Type B pancreatic cell (in vitro differentiated cells): ENCODE measurements around the gene NOXA1. TPM values are rescaled to one million over a fixed set of nuclear protein-coding genes. Genes with fewer than 3 reads are reported as not detected.
"Not testable (repeated sequence)": the region's sequence is repeated elsewhere in the genome, so short reads cannot be mapped to it uniquely, and the experiment has no call there.

Source experiments
- DNase-seq: peaks from one replicate; pipeline ENCODE4 v3.0.0; 2021; ENCODE audit warnings: mixed read lengths; ENCODE audit not compliant: unreplicated experiment; ENCODE audit errors: extremely low spot score
- H3K27ac Mint-ChIP-seq: 2 replicates; pipeline ENCODE4 v1.8.0; 2021; ENCODE audit warnings: mild to moderate bottlenecking, mixed read lengths
- H3K27me3 Mint-ChIP-seq: 2 replicates; pipeline ENCODE4 v1.8.0; 2021; ENCODE audit warnings: mixed read lengths
- H3K36me3 Mint-ChIP-seq: 2 replicates; pipeline ENCODE4 v1.8.0; 2021; ENCODE audit warnings: mixed read lengths
- H3K4me1 Mint-ChIP-seq: one replicate; pipeline ENCODE4 v1.8.0; 2021; ENCODE audit warnings: mixed read lengths; ENCODE audit not compliant: unreplicated experiment
- H3K4me3 Mint-ChIP-seq: 2 replicates; pipeline ENCODE4 v1.8.0; 2021; ENCODE audit warnings: mild to moderate bottlenecking, mixed read lengths
- H3K9me3 Mint-ChIP-seq: 2 replicates; pipeline ENCODE4 v1.8.0; 2021; ENCODE audit warnings: mixed read lengths
- total RNA-seq: library from RNA; stranded (reverse); gene quantifications from 2 replicates; pipeline ENCODE4 v1.2.1, GENCODE V29; 2021; ENCODE audit warnings: low replicate concordance
- TF ChIP-seq, protein P1 (sequence below): fragments of 200-600 bp; sonication (generic); conservative IDR thresholded peaks from 2 replicates; pipeline ENCODE4 v1.5.0; 2021; ENCODE audit warnings: antibody characterized with exemption, mild to moderate bottlenecking

The NOXA1 gene
- total RNA-seq, 1 donor from 2014 or later = 6.4 TPM

DNA sequence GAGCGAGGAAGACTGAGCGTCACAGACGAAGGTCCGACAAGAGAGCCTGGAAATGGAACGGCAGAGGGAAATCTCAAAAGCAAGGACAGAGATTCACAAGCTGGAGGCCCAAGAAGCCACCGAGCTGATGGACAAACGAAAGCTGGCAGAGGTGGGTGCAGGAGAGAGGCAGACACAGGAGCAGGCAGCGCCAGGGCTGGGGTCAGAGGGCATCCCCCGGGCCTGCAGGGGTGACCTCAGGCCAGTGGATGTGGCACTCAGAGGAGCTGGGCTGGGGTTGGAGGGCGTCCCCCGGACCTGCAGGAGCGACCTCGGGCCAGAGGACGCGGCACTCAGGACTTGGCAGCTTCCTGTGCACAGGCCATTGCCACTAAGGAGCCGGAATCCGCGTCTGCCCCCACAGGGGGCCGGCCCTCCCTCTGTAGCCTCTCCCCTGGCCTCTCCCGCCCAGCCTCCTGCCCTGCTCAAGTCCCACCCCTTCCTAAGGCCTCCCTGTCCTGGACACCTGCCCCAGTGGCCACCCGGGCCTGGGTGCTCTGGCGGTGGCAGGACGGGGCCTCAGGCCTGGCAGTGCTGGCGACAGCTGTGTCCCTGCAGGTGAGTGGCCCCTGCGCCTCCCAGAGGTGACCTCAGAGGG, 40.6 kb upstream of the NOXA1 start:
- TF ChIP-seq, protein P1, sequence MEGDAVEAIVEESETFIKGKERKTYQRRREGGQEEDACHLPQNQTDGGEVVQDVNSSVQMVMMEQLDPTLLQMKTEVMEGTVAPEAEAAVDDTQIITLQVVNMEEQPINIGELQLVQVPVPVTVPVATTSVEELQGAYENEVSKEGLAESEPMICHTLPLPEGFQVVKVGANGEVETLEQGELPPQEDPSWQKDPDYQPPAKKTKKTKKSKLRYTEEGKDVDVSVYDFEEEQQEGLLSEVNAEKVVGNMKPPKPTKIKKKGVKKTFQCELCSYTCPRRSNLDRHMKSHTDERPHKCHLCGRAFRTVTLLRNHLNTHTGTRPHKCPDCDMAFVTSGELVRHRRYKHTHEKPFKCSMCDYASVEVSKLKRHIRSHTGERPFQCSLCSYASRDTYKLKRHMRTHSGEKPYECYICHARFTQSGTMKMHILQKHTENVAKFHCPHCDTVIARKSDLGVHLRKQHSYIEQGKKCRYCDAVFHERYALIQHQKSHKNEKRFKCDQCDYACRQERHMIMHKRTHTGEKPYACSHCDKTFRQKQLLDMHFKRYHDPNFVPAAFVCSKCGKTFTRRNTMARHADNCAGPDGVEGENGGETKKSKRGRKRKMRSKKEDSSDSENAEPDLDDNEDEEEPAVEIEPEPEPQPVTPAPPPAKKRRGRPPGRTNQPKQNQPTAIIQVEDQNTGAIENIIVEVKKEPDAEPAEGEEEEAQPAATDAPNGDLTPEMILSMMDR = no peak
- Mint-ChIP-seq H3K4me1 (no peaks in the 10 kb centered on the region), H3K27me3 (no peaks in the 10 kb centered on the region), H3K4me3 (no peak overlapping the region), H3K27ac (no peak overlapping the region), H3K36me3 (no peaks in the 10 kb centered on the region), H3K9me3 (no peaks in the 10 kb centered on the region)
- DNase-seq = no peak

GRCh38 chr9:137383081-137383783, 40.0 kb upstream of the NOXA1 start:
- no peaks in the 10 kb centered on the region for H3K9me3 Mint-ChIP-seq
- no peaks in the 10 kb centered on the region for H3K27me3 Mint-ChIP-seq
- no peaks in the 10 kb centered on the region for H3K4me1 Mint-ChIP-seq
- TF ChIP-seq, protein P1 = no peak
- no peak overlapping the region for H3K4me3 Mint-ChIP-seq
- H3K27ac Mint-ChIP-seq = no peak overlapping the region
- H3K36me3 Mint-ChIP-seq = no peaks in the 10 kb centered on the region
- no peak for DNase-seq

DNA sequence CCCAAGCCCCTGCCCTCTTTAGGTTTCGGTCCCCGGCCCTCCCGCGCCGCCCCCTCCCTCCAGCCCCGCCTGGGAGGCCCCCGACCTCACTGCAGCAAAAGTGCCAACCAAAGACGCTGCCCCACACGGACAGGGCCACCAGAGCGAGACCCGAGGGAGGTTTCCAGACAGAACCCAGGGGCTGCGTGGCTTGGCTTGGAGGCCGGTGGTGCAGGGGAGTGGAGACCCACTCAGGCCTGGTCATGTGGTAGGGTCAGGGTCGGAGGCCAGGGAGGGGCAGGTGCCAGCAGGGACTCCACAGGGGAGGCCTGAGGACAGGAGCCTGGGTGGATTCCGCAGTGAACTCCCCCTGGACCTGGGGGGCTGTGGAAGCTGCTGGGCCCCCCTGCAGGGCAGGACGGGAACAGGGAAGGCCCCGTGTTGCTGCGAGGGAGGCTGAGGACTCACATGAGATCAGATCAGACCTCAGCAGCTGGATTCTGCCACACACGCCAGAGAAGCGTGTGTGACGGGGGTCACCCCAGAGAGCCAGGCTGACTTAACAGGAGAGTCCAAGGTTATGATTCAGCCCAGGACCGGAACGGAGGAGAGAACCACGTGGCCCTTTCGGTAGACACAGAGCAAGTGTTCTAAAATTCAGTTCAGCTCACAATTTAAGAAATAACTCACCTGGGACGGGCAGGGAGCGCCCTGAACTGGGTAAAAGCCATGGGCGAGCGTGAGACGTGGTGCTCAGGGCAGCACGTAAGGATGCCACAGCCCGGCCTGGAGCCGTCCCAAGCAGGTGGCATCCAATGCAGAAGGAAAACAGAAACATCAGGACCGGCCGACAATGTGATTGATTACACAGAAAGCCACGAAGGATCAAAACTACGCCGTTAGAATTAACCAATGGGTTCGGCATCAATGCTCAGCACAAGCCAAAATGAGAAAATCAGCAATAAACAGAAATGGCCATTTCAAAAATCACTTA, 39.1 kb upstream of the NOXA1 start:
- TF ChIP-seq, protein P1 = no peak
- no peak for DNase-seq
- no peak overlapping the region for H3K27ac Mint-ChIP-seq
- H3K9me3 Mint-ChIP-seq = no peaks in the 10 kb centered on the region
- no peaks in the 10 kb centered on the region for H3K36me3 Mint-ChIP-seq
- no peak overlapping the region for H3K4me3 Mint-ChIP-seq
- no peaks in the 10 kb centered on the region for H3K27me3 Mint-ChIP-seq
- H3K4me1 Mint-ChIP-seq = no peaks in the 10 kb centered on the region

- TF ChIP-seq, protein P1 = no peak
- Mint-ChIP-seq H3K27me3 (no peaks in the 10 kb centered on the region), H3K4me3 (no peak overlapping the region), H3K27ac (no peak overlapping the region), H3K36me3 (no peaks in the 10 kb centered on the region), H3K4me1 (no peaks in the 10 kb centered on the region), H3K9me3 (no peaks in the 10 kb centered on the region)
- DNase-seq = no peak
These were observed 38.0 kb upstream of the NOXA1 start for GRCh38 chr9:137385061-137385655.

DNA sequence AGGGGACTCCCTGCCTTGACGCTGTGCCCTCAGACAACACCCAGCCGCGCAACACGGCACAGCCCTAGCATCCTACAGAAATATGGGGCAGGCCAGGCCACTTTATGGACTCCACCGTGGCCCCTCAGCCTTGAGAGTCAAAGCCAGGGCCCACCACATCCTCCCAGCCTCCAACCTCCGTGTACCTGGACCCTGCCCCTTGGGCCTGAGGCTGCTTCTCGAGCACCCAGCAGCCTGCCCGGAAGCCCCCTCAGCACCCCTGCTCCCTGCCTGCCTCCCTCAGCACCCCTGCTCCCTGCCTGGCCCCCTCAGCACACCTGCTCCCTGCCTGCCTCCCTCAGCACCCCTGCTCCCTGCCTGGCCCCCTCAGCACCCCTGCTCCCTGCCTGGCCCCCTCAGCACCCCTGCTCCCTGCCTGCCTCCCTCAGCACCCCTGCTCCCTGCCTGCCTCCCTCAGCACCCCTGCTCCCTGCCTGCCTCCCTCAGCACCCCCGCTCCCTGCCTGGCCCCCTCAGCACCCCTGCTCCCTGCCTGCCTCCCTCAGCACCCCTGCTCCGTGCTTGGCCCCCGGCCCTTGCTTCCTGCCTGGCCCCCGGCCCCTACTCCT, 36.6 kb upstream of the NOXA1 start:
- not testable (repeated sequence) for H3K27ac Mint-ChIP-seq, H3K4me1 Mint-ChIP-seq

More for the DNA sequence above, 36.6 kb upstream of the NOXA1 start:
- H3K4me3 Mint-ChIP-seq, H3K27me3 Mint-ChIP-seq, DNase-seq, H3K9me3 Mint-ChIP-seq, H3K36me3 Mint-ChIP-seq: not testable (repeated sequence)
